GM23338 (cell line): ENCODE results near the gene P2RX4. TPM values are rescaled to one million over a fixed set of nuclear protein-coding genes. Genes with fewer than 3 reads are reported as not detected.

Experiments used
- ATAC-seq: fragments of 200-7000 bp; cut with Tn5 transposase; 3 replicates; pipeline ENCODE4 v1.9.1; 2020
- DNase-seq: peaks from one replicate; pipeline ENCODE4 v3.0.0-alpha.2; 2015; ENCODE audit warnings: low spot score
- H2AFZ ChIP-seq: fragments of 200-600 bp; sonication (generic); 2 replicates; pipeline ENCODE4 v1.8.0; 2016; ENCODE audit warnings: antibody characterized with exemption, mild to moderate bottlenecking, moderate library complexity
- H3F3A ChIP-seq: fragments of 200-600 bp; sonication (generic); replicated peaks from 2 replicates; pipeline ENCODE4 v1.8.0; 2017; ENCODE audit warnings: antibody characterized with exemption, mixed run types, low read depth
- H3K27ac ChIP-seq: fragments of 200-600 bp; sonication (generic); 2 replicates; pipeline ENCODE4 v1.6.1; 2016; ENCODE audit warnings: low read depth
- H3K27me3 ChIP-seq: fragments of 200-600 bp; sonication (generic); 2 replicates; pipeline ENCODE4 v1.8.0; 2016; ENCODE audit warnings: mild to moderate bottlenecking, mixed run types, moderate library complexity; ENCODE audit not compliant: insufficient read depth
- H3K36me3 ChIP-seq: fragments of 200-600 bp; sonication (generic); 2 replicates; pipeline ENCODE4 v1.8.0; 2016; ENCODE audit warnings: mild to moderate bottlenecking; ENCODE audit not compliant: insufficient read depth
- H3K4me1 ChIP-seq: fragments of 200-600 bp; sonication (generic); 2 replicates; pipeline ENCODE4 v1.8.0; 2016; ENCODE audit warnings: mild to moderate bottlenecking, moderate library complexity; ENCODE audit not compliant: insufficient read depth
- H3K4me2 ChIP-seq: fragments of 200-600 bp; sonication (generic); 2 replicates; pipeline ENCODE4 v1.7.1; 2017; ENCODE audit warnings: mixed run types
- H3K4me3 ChIP-seq: fragments of 200-600 bp; sonication (generic); 2 replicates; pipeline ENCODE4 v1.6.1; 2016; ENCODE audit warnings: mixed run types
- H3K79me2 ChIP-seq: fragments of 200-600 bp; sonication (generic); replicated peaks from 2 replicates; pipeline ENCODE4 v1.8.0; 2017; ENCODE audit warnings: mild to moderate bottlenecking; ENCODE audit not compliant: insufficient read depth
- H3K9me2 ChIP-seq: fragments of 200-600 bp; sonication (generic); 2 replicates; pipeline ENCODE4 v1.8.0; 2017; ENCODE audit not compliant: insufficient read depth
- H4K20me1 ChIP-seq: fragments of 200-600 bp; sonication (generic); replicated peaks from 2 replicates; pipeline ENCODE4 v1.8.0; 2017; ENCODE audit warnings: mild to moderate bottlenecking; ENCODE audit not compliant: insufficient read depth
- H3K27ac Mint-ChIP-seq: 2 replicates; pipeline ENCODE4 v1.8.0; 2020; ENCODE audit warnings: inconsistent platforms, mild to moderate bottlenecking, moderate library complexity, mixed read lengths
- H3K27me3 Mint-ChIP-seq: 3 replicates; pipeline ENCODE4 v1.8.0; 2022; ENCODE audit warnings: low read depth, mild to moderate bottlenecking, moderate library complexity, mixed read lengths, inconsistent platforms; ENCODE audit not compliant: insufficient read depth, poor library complexity
- H3K36me3 Mint-ChIP-seq: 3 replicates; pipeline ENCODE4 v1.8.0; 2021; ENCODE audit warnings: low read depth, mild to moderate bottlenecking, inconsistent platforms, moderate library complexity, mixed read lengths
- H3K4me1 Mint-ChIP-seq: 3 replicates; pipeline ENCODE4 v1.8.0; 2020; ENCODE audit warnings: mild to moderate bottlenecking, inconsistent platforms, mixed read lengths
- H3K4me3 Mint-ChIP-seq: 3 replicates; pipeline ENCODE4 v1.8.0; 2021; ENCODE audit warnings: moderate library complexity, mild to moderate bottlenecking, inconsistent platforms, mixed read lengths
- H3K9me3 Mint-ChIP-seq: 3 replicates; pipeline ENCODE4 v1.8.0; 2020; ENCODE audit warnings: moderate library complexity, mild to moderate bottlenecking, inconsistent platforms, mixed read lengths
- CREB1 ChIP-seq: fragments of 250-450 bp; sonication (Bioruptor Pico); IDR thresholded peaks from 2 replicates; pipeline ENCODE4 v1.5.0; 2020; ENCODE audit warnings: low read depth, mild to moderate bottlenecking, moderate library complexity
- EZH2 ChIP-seq: fragments of 200-600 bp; sonication (generic); IDR thresholded peaks from one replicate; pipeline ENCODE4 v1.8.0; 2017; ENCODE audit warnings: antibody characterized with exemption, mild to moderate bottlenecking, low read depth; ENCODE audit not compliant: unreplicated experiment
- EZH2phosphoT487 ChIP-seq: fragments of 200-600 bp; sonication (generic); IDR thresholded peaks from one replicate; pipeline ENCODE4 v1.8.1; 2018; ENCODE audit warnings: antibody characterized with exemption; ENCODE audit not compliant: unreplicated experiment
- JUNB ChIP-seq: IDR thresholded peaks from one replicate; pipeline ENCODE4 v1.6.1; 2016; ENCODE audit warnings: antibody characterized with exemption; ENCODE audit not compliant: unreplicated experiment
- NANOG ChIP-seq: IDR thresholded peaks from 2 replicates; pipeline ENCODE4 v1.6.1; 2016; ENCODE audit warnings: antibody characterized with exemption, borderline replicate concordance
- STAT1 ChIP-seq: IDR thresholded peaks from one replicate; pipeline ENCODE4 v1.6.1; 2016; ENCODE audit warnings: antibody characterized with exemption; ENCODE audit not compliant: unreplicated experiment
- polyA plus RNA-seq: library from polyadenylated mRNA; unstranded; fragments of >200 nt; fragmentation: Nextera tagmentation; extraction: Ambion mirVana; gene quantifications from 2 replicates; pipeline ENCODE4 v1.2.1, GENCODE V29; 2016
- total RNA-seq: library from RNA; depleted of rRNA; stranded (reverse); fragments of >200 nt; shearing (Covaris generic); gene quantifications from 2 replicates; pipeline ENCODE4 v1.2.3, GENCODE V29; 2014
- TF ChIP-seq, protein P1 (sequence below): IDR thresholded peaks from 2 replicates; pipeline ENCODE4 v1.6.1; 2016; ENCODE audit warnings: antibody characterized with exemption
- TF ChIP-seq, protein P2 (sequence below): IDR thresholded peaks from one replicate; pipeline ENCODE4 v1.6.1; 2018; ENCODE audit warnings: antibody characterized with exemption; ENCODE audit not compliant: unreplicated experiment
- TF ChIP-seq, protein P3 (sequence below): fragments of 250-450 bp; sonication (Bioruptor Pico); IDR thresholded peaks from 2 replicates; pipeline ENCODE4 v1.5.0; 2020; ENCODE audit warnings: mild to moderate bottlenecking, moderate library complexity

Gene P2RX4
- total and polyA plus RNA-seq, 2 experiments from 2014 or later: 5.6 to 18.9 TPM

DNA sequence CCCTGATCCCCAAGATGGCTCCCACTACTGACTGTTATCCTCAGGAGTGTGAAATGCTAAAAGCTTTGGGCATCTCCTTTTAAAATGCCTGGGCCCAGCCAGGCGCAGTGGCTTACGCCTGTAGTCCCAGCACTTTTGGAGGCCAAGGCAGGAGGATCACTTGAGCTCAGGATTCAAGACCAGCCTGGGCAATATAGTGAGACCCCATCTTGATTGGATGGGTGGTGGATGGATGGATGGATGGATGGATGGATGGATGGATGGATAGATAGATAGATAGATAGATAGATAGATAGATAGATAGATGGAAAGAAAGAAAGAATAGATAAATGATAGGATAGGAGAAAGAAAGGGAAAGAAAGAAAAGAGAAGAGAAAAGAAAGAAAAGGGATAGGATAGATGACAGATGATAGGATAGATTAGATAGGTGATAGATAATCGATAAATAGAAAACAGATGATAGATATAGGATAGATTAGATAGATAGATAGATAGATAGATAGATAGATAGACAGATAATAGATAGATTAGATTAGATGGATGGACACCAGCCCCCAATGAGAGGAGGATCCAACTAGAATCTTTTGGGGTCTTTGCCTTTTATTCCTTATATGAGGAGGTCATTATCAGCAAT is 9.5 kb downstream of the P2RX4 start:
- Histone ChIP-seq H3K27me3 (no peaks in the 10 kb centered on the region), H3K36me3 (no peaks in the 10 kb centered on the region), H4K20me1 (no peaks in the 10 kb centered on the region), H3K4me1 (no peaks in the 10 kb centered on the region), H3K79me2 (no peaks in the 10 kb centered on the region), H3K4me2 (no peak overlapping the region), H3K9me2 (no peaks in the 10 kb centered on the region), H3K4me3 (no peak overlapping the region), H3F3A (no peaks in the 10 kb centered on the region), H3K27ac (no peak overlapping the region), H2AFZ (no peak overlapping the region)
- no peak overlapping the region for H3K27ac Mint-ChIP-seq
- H3K36me3 Mint-ChIP-seq: no peaks in the 10 kb centered on the region; the same call in 2 of the 3 replicates
- DNase-seq (no peak), ATAC-seq (no peak)
- TF ChIP-seq, protein P1, sequence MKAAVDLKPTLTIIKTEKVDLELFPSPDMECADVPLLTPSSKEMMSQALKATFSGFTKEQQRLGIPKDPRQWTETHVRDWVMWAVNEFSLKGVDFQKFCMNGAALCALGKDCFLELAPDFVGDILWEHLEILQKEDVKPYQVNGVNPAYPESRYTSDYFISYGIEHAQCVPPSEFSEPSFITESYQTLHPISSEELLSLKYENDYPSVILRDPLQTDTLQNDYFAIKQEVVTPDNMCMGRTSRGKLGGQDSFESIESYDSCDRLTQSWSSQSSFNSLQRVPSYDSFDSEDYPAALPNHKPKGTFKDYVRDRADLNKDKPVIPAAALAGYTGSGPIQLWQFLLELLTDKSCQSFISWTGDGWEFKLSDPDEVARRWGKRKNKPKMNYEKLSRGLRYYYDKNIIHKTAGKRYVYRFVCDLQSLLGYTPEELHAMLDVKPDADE: no peak
- TF ChIP-seq EZH2 (no peak), STAT1 (no peak), CREB1 (CRISPR knock-in tag) (no peak), NANOG (no peak), EZH2phosphoT487 (no peak)
- TF ChIP-seq, protein P2, sequence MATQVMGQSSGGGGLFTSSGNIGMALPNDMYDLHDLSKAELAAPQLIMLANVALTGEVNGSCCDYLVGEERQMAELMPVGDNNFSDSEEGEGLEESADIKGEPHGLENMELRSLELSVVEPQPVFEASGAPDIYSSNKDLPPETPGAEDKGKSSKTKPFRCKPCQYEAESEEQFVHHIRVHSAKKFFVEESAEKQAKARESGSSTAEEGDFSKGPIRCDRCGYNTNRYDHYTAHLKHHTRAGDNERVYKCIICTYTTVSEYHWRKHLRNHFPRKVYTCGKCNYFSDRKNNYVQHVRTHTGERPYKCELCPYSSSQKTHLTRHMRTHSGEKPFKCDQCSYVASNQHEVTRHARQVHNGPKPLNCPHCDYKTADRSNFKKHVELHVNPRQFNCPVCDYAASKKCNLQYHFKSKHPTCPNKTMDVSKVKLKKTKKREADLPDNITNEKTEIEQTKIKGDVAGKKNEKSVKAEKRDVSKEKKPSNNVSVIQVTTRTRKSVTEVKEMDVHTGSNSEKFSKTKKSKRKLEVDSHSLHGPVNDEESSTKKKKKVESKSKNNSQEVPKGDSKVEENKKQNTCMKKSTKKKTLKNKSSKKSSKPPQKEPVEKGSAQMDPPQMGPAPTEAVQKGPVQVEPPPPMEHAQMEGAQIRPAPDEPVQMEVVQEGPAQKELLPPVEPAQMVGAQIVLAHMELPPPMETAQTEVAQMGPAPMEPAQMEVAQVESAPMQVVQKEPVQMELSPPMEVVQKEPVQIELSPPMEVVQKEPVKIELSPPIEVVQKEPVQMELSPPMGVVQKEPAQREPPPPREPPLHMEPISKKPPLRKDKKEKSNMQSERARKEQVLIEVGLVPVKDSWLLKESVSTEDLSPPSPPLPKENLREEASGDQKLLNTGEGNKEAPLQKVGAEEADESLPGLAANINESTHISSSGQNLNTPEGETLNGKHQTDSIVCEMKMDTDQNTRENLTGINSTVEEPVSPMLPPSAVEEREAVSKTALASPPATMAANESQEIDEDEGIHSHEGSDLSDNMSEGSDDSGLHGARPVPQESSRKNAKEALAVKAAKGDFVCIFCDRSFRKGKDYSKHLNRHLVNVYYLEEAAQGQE: no peak
- H3K4me1 Mint-ChIP-seq: no peaks in the 10 kb centered on the region
- no peak overlapping the region for H3K4me3 Mint-ChIP-seq
- no peaks in the 10 kb centered on the region for H3K9me3 Mint-ChIP-seq
- peaks cover 5% of the 10 kb centered on the region for H3K27me3 Mint-ChIP-seq

DNA sequence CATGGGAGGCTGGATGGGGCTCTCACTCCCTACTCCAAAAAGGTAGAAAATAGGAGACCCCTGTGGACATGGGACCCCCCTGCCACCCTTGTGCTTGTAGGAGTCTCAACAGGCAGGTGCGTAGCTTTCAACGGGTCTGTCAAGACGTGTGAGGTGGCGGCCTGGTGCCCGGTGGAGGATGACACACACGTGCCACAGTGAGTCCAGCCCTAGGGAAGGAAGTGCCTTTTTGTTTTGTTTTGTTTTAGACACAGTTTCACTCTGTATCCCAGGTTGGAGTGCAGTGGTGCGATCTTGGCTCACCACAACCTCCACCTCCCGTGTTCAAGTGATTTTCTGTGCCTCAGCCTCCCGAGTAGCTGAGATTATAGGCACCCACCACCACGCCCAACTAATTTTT is 12.9 kb downstream of the P2RX4 start:
- no peaks in the 10 kb centered on the region for H3K4me1 Mint-ChIP-seq
- no peak for TF ChIP-seq EZH2
- TF ChIP-seq, protein P3, sequence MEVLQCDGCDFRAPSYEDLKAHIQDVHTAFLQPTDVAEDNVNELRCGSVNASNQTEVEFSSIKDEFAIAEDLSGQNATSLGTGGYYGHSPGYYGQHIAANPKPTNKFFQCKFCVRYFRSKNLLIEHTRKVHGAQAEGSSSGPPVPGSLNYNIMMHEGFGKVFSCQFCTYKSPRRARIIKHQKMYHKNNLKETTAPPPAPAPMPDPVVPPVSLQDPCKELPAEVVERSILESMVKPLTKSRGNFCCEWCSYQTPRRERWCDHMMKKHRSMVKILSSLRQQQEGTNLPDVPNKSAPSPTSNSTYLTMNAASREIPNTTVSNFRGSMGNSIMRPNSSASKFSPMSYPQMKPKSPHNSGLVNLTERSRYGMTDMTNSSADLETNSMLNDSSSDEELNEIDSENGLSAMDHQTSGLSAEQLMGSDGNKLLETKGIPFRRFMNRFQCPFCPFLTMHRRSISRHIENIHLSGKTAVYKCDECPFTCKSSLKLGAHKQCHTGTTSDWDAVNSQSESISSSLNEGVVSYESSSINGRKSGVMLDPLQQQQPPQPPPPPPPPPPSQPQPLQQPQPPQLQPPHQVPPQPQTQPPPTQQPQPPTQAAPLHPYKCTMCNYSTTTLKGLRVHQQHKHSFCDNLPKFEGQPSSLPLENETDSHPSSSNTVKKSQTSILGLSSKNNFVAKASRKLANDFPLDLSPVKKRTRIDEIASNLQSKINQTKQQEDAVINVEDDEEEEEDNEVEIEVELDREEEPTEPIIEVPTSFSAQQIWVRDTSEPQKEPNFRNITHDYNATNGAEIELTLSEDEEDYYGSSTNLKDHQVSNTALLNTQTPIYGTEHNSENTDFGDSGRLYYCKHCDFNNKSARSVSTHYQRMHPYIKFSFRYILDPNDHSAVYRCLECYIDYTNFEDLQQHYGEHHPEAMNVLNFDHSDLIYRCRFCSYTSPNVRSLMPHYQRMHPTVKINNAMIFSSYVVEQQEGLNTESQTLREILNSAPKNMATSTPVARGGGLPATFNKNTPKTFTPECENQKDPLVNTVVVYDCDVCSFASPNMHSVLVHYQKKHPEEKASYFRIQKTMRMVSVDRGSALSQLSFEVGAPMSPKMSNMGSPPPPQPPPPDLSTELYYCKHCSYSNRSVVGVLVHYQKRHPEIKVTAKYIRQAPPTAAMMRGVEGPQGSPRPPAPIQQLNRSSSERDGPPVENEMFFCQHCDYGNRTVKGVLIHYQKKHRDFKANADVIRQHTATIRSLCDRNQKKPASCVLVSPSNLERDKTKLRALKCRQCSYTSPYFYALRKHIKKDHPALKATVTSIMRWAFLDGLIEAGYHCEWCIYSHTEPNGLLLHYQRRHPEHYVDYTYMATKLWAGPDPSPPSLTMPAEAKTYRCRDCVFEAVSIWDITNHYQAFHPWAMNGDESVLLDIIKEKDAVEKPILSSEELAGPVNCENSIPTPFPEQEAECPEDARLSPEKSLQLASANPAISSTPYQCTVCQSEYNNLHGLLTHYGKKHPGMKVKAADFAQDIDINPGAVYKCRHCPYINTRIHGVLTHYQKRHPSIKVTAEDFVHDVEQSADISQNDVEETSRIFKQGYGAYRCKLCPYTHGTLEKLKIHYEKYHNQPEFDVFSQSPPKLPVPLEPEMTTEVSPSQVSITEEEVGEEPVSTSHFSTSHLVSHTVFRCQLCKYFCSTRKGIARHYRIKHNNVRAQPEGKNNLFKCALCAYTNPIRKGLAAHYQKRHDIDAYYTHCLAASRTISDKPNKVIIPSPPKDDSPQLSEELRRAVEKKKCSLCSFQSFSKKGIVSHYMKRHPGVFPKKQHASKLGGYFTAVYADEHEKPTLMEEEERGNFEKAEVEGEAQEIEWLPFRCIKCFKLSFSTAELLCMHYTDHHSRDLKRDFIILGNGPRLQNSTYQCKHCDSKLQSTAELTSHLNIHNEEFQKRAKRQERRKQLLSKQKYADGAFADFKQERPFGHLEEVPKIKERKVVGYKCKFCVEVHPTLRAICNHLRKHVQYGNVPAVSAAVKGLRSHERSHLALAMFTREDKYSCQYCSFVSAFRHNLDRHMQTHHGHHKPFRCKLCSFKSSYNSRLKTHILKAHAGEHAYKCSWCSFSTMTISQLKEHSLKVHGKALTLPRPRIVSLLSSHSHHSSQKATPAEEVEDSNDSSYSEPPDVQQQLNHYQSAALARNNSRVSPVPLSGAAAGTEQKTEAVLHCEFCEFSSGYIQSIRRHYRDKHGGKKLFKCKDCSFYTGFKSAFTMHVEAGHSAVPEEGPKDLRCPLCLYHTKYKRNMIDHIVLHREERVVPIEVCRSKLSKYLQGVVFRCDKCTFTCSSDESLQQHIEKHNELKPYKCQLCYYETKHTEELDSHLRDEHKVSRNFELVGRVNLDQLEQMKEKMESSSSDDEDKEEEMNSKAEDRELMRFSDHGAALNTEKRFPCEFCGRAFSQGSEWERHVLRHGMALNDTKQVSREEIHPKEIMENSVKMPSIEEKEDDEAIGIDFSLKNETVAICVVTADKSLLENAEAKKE: no peak
- TF ChIP-seq JUNB: no peak

More for the DNA sequence above, 12.9 kb downstream of the P2RX4 start:
- ATAC-seq (no peak), DNase-seq (no peak)
- no peaks in the 10 kb centered on the region; the same call in 2 of the 3 replicates for H3K36me3 Mint-ChIP-seq
- no peaks in the 10 kb centered on the region for H3K36me3 ChIP-seq
- no peak overlapping the region for H3K4me3 Mint-ChIP-seq
- H3K27me3 ChIP-seq: no peaks in the 10 kb centered on the region
- no peak overlapping the region for H3K4me3 ChIP-seq
- no peaks in the 10 kb centered on the region for H4K20me1 ChIP-seq
- H3F3A ChIP-seq: no peaks in the 10 kb centered on the region
- no peaks in the 10 kb centered on the region for H3K9me3 Mint-ChIP-seq
- H3K27ac ChIP-seq: no peak overlapping the region
- no peaks in the 10 kb centered on the region for H3K4me1 ChIP-seq
- H3K27me3 Mint-ChIP-seq: peaks cover 5% of the 10 kb centered on the region
- no peak overlapping the region for H3K4me2 ChIP-seq
- H2AFZ ChIP-seq: no peak overlapping the region
- H3K79me2 ChIP-seq: no peaks in the 10 kb centered on the region
- no peak overlapping the region; the same call in 1 of the 2 replicates for H3K27ac Mint-ChIP-seq
- no peaks in the 10 kb centered on the region for H3K9me2 ChIP-seq
